Activated T-helper 1 cell treated with Interleukin-2 at 50 U/mL for 16 hours (primary cell): Measurements from ENCODE around the gene SEPTIN5.

ENCODE experiments used
- DNase-seq: peaks from one replicate; pipeline ENCODE4 v3.0.0-alpha.2; 2020; ENCODE audit warnings: low read depth

SEPTIN5 gene

DNA sequence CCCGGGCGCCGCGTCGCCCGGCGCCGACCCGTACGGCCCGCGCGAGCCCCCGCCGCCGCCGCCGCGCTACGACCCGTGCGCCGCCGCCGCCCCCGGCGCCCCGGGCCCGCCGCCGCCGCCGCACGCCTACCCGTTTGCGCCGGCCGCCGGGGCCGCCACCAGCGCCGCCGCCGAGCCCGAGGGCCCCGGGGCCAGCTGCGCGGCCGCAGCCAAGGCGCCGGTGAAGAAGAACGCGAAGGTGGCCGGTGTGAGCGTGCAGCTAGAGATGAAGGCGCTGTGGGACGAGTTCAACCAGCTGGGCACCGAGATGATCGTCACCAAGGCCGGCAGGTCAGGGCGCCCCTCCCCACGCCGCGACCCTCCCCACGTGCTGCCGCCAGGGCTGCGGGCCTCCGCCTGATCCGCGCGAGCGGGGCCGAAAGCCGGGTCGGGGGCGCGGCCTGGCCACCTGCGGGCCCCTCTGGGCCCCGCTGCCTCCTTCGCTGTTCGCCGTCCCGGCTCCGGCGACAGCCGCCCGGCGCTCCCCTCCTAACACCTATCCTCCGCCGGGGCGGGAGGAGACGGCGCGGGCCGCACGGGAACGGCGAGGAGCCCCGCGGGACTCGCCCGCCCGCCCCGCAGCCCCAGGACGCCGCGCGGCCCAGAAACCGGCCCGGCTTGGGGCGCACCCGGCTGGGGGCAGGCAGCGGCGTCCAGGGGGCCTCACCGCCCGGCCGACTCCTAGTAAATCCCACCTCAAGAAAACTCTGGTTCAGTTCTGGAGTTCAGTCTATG lies 46.8 kb downstream of the SEPTIN5 start:
- DNase-seq = no peak

DNA sequence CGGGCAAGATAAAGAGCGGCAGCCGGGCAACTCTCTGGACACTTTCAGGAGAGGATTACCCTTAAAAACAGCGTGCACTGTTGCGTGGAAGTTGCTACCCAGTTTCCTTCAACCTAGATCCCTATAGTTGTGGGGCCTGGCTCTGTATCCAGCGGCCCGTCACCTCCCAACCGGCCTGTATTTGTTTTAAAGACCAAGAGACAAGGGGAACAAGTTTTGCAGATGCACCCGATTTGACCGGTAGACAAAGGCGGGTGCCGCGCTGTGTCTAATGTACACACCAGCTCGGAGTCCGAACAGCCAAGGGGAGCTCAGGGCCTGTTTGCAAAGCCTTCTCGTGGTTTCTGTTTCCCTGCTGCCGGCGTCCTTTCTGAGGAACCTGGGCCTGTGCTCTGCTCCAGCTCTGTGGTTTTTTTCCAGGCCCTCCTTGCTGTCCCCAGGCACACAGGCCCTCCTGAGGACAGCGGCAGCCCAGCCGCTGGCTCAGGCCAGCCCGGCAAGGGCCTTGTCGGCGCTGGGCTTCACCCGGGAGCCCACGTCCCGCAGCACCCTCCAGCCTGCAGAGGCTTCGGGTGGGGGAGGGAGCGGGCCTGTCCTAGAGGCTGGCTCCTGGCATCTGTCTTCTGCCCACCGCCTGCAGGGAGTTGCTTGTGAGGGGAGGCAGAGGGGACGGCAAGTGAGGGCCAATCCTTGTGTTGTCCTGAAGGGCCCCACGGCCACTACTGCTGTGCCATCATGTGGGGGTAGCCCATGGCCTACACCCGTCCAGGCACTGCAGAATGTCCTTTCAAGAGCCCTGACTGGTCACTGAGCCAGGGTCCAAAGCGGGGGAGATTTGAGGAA lies 47.6 kb downstream of the SEPTIN5 start:
- DNase-seq = no peak

GRCh38 chr22:19762568-19763457 lies 48.5 kb downstream of the SEPTIN5 start:
- DNase-seq = no peak

- no peak for DNase-seq
These were observed 49.4 kb downstream of the SEPTIN5 start for GRCh38 chr22:19763458-19764298.

GRCh38 chr22:19764299-19764593 lies 49.9 kb downstream of the SEPTIN5 start:
- no peak for DNase-seq

GRCh38 chr22:19764636-19765476 lies 50.6 kb downstream of the SEPTIN5 start:
- DNase-seq = no peak

DNA sequence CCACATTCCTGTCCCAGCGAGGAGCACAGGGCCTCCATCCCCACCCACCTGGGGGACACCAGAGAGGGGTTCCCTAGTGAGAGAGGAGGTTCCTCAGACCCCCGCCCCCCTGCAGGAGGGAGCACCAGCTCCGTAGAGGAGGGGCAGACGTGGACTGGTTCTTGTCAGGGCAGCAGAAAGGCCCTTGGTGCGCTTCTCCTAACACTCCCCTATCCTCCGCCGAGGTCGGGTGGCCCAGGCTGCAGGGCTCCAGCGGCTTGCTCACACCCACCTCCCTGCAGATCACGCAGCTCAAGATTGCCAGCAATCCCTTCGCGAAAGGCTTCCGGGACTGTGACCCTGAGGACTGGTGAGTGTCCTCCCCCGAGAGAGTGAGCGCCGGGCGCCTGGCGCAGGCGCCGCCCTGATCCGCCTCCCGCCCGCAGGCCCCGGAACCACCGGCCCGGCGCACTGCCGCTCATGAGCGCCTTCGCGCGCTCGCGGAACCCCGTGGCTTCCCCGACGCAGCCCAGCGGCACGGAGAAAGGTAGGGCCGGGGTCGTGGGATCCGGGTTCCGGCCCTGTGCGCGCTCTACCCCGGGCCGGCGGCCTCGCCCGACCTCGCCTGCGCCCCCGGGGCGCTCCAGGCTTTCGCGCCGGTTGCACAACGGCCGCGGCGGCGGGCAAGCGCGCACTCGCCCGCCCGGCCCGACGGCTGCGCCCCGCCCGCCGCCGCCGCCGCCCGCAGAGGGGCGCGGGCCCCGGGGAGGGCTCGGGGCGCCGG lies 51.4 kb downstream of the SEPTIN5 start:
- no peak for DNase-seq

GRCh38 chr22:19766240-19766510 lies 51.9 kb downstream of the SEPTIN5 start:
- no peak for DNase-seq

- DNase-seq = peak; percentile 20
These were observed 52.5 kb downstream of the SEPTIN5 start for GRCh38 chr22:19766511-19767426.

- DNase-seq = no peak
These were observed 53.4 kb downstream of the SEPTIN5 start for GRCh38 chr22:19767427-19768341.

DNA sequence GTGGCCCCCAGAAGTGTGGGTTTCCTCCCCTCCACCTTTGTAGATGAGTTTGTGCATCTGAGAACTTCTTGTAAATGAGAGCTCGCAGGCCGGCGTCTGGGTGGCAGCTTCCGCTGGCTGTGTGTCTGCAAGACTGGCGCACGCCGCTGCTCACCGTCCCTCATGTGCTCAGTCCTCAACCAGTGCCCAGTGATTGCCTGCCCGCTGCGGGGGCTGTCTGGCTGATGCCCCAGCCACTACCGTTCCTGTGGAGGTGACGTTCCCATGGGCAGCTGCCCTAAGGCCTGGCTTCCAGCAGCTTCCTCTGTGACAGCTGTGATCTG lies 55.1 kb downstream of the SEPTIN5 start:
- no peak for DNase-seq

- DNase-seq = no peak
These were observed 56.3 kb downstream of the SEPTIN5 start for GRCh38 chr22:19770349-19771220.

DNA sequence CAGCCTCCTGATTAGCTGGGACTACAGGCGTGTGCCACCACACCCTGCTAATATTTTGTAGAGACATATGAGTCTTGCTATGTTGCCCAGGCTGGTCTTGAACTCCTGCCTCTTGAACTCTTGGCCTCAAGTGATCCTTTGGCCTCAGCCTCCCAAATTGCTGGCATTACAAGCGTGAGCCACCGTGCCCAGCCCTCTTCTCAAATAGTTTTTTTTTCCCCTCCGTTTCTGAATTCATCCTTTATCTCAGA lies 58.0 kb downstream of the SEPTIN5 start:
- no peak for DNase-seq
